ENCODE results near the gene PDPK1.
"Not testable (repeated sequence)": the region's sequence is repeated elsewhere in the genome, so short reads cannot be mapped to it uniquely, and the experiment has no call there.

Gene PDPK1

DNA sequence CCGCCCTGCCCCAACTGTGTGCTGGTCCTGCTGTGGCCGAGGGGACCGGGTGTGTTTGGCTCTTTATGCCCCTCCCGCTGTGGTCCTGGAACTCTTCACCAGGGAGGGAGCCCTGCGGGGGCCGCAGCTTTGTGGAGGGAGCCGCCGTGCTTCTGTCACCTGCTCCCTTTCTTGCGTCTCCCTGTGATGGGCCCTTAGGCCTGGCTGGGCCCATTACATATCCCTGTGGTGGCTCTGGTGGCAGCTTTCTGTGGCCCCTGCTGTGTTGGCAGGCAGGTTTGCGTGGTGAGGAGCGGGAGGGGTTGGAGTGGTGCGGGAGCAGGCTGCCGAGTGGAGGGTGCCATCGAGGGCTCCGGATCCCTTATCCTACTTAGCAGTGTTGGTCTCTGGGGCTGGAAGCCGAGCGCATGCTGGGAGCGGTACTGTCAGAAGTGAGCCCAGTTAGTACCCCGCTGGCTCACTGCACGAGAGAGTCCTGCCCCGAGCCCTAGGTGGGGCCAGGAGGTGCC lies 60.4 kb downstream of the PDPK1 start:
- no peak for TF ChIP-seq GABPA (IDR thresholded peaks at IDR 0.05; ENCODE audit: low read depth)
- TF ChIP-seq SPI1 (IDR thresholded peaks at IDR 0.05; ENCODE audit: borderline replicate concordance, low read depth), result no peak
- TF ChIP-seq, protein P1, sequence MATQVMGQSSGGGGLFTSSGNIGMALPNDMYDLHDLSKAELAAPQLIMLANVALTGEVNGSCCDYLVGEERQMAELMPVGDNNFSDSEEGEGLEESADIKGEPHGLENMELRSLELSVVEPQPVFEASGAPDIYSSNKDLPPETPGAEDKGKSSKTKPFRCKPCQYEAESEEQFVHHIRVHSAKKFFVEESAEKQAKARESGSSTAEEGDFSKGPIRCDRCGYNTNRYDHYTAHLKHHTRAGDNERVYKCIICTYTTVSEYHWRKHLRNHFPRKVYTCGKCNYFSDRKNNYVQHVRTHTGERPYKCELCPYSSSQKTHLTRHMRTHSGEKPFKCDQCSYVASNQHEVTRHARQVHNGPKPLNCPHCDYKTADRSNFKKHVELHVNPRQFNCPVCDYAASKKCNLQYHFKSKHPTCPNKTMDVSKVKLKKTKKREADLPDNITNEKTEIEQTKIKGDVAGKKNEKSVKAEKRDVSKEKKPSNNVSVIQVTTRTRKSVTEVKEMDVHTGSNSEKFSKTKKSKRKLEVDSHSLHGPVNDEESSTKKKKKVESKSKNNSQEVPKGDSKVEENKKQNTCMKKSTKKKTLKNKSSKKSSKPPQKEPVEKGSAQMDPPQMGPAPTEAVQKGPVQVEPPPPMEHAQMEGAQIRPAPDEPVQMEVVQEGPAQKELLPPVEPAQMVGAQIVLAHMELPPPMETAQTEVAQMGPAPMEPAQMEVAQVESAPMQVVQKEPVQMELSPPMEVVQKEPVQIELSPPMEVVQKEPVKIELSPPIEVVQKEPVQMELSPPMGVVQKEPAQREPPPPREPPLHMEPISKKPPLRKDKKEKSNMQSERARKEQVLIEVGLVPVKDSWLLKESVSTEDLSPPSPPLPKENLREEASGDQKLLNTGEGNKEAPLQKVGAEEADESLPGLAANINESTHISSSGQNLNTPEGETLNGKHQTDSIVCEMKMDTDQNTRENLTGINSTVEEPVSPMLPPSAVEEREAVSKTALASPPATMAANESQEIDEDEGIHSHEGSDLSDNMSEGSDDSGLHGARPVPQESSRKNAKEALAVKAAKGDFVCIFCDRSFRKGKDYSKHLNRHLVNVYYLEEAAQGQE (IDR thresholded peaks at IDR 0.05; ENCODE audit: insufficient replicate concordance, low read depth), result no peak
- TF ChIP-seq POLR2AphosphoS5 (IDR thresholded peaks at IDR 0.05; ENCODE audit: low read depth), result no peak
- TF ChIP-seq, protein P2, sequence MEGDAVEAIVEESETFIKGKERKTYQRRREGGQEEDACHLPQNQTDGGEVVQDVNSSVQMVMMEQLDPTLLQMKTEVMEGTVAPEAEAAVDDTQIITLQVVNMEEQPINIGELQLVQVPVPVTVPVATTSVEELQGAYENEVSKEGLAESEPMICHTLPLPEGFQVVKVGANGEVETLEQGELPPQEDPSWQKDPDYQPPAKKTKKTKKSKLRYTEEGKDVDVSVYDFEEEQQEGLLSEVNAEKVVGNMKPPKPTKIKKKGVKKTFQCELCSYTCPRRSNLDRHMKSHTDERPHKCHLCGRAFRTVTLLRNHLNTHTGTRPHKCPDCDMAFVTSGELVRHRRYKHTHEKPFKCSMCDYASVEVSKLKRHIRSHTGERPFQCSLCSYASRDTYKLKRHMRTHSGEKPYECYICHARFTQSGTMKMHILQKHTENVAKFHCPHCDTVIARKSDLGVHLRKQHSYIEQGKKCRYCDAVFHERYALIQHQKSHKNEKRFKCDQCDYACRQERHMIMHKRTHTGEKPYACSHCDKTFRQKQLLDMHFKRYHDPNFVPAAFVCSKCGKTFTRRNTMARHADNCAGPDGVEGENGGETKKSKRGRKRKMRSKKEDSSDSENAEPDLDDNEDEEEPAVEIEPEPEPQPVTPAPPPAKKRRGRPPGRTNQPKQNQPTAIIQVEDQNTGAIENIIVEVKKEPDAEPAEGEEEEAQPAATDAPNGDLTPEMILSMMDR (IDR thresholded peaks at IDR 0.05; ENCODE audit: insufficient read depth, low read length), result no peak
- Histone ChIP-seq H3K27ac (replicated peaks) (no peak overlapping the region), H3K4me3 (replicated peaks; ENCODE audit: insufficient read depth, low read length) (no peak overlapping the region), H3K27me3 (ENCODE audit: insufficient read depth, poor library complexity, severe bottlenecking) (no peaks in the 10 kb centered on the region)
- no peak for DNase-seq (ENCODE audit: low read depth in 1 of 2, low spot score in 1 of 2)

DNA sequence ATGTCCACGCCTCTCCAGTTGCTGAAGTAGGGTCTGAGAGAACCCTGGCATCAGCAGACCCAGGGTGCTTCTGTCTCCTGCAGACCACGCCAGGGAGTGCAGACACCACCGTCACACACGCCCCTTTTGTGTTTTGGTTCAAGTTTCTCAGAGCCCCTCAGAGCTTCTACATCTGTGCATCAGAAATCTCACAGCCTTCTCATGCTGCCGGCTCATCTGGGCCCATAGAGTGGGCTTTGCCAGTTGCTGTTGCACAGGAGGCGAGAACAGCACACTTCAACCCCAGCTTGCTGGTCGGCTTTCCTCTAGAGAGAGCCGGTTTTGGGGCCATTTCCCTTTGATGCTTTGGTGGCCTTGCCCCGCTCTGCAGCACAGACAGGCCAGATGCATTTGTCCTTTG lies 60.9 kb downstream of the PDPK1 start:
- TF ChIP-seq SPI1 (IDR thresholded peaks at IDR 0.05; ENCODE audit: borderline replicate concordance, low read depth), result no peak
- TF ChIP-seq, protein P2 (IDR thresholded peaks at IDR 0.05; ENCODE audit: insufficient read depth, low read length), result no peak
- TF ChIP-seq POLR2AphosphoS5 (IDR thresholded peaks at IDR 0.05; ENCODE audit: low read depth), result no peak
- TF ChIP-seq, protein P1 (IDR thresholded peaks at IDR 0.05; ENCODE audit: insufficient replicate concordance, low read depth), result no peak
- no peak for TF ChIP-seq GABPA (IDR thresholded peaks at IDR 0.05; ENCODE audit: low read depth)
- no peaks in the 10 kb centered on the region for H3K27me3 ChIP-seq (ENCODE audit: insufficient read depth, poor library complexity, severe bottlenecking)
- H3K4me3 ChIP-seq (replicated peaks; ENCODE audit: insufficient read depth, low read length), result no peak overlapping the region
- H3K27ac ChIP-seq (replicated peaks), result no peak overlapping the region
- no peak for DNase-seq (ENCODE audit: low read depth in 1 of 2, low spot score in 1 of 2)

DNA sequence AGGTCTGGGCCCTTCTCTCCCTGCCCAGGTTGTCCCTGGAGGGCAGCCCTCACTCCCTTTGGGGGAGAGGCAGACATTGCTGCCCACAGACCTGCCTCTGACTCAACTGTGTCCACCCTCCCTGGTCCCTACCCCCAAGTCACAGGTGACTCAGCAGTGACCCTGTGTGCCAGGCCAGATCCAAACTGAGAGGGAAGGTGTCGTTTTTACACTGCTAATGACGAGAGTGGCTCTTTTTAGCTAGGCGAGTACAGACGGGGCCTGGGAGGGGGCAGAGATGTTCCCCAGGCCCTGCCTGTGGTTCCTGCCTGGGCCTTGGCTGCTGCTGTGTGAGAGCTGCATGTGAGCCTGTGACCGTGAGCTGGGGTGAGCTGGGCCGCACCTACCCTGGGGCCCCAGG lies 61.3 kb downstream of the PDPK1 start:
- DNase-seq (ENCODE audit: low read depth in 1 of 2, low spot score in 1 of 2); H3K27me3 ChIP-seq (ENCODE audit: insufficient read depth, poor library complexity, severe bottlenecking); H3K27ac ChIP-seq (replicated peaks); H3K4me3 ChIP-seq (replicated peaks; ENCODE audit: insufficient read depth, low read length): not testable (repeated sequence)

DNA sequence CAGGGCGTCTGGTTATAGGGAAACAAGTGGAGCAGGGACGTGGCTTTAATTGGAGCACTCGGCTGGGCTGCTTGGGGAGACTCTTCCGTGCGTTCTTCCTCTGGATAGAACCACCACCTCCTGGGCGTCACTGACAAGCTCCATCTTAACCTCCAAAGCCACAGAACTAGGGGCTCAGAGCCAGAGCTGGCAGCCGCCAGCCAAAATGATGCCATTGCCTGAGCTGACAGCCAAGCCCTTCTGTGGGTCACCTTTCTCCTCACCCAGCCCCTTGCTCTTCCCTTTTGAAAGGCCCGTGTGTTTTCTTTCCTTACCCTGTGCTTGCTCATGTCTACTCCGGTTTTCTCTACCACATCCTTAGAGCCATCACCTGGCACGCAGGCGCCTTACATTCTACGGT lies 62.0 kb downstream of the PDPK1 start:
- not testable (repeated sequence) for DNase-seq (ENCODE audit: low read depth in 1 of 2, low spot score in 1 of 2); H3K27me3 ChIP-seq (ENCODE audit: insufficient read depth, poor library complexity, severe bottlenecking); H3K27ac ChIP-seq (replicated peaks); H3K4me3 ChIP-seq (replicated peaks; ENCODE audit: insufficient read depth, low read length)

DNA sequence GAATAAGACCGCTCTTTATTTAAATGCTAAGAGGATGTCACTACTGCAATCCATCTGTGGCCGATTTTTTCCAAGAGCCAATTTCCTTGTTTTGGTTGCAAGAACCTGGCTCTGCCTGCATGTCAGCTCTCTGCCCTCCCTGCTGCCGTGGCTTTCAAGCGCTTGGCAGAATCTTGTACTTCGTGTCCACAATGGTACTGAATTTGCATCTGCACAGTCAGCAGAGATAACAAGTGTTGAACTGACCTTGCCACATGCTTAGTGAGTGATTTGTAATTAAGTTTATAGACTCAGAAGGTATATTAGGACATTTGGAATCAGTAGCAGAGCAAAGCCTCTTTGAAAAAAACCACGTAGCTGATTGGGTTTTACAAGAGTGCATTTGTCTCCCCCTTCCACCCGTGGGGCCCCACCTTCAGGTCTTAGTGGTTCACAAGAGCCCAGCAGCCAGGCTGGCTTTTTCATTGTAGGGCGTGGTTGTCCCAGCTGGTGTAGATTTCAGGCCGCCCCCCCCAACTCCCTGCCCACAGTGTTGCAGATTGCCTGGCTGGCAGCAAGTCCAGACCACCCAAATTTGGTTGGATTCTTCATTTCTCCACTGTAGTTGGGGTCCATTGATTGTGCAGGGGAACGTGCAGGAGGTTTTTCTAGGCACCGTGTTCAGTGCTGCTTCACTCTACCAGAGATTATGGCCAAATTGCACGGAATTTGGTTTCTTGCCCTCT lies 63.6 kb downstream of the PDPK1 start:
- H3K27me3 ChIP-seq (ENCODE audit: insufficient read depth, poor library complexity, severe bottlenecking); H3K27ac ChIP-seq (replicated peaks); H3K4me3 ChIP-seq (replicated peaks; ENCODE audit: insufficient read depth, low read length); DNase-seq (ENCODE audit: low read depth in 1 of 2, low spot score in 1 of 2): not testable (repeated sequence)

DNA sequence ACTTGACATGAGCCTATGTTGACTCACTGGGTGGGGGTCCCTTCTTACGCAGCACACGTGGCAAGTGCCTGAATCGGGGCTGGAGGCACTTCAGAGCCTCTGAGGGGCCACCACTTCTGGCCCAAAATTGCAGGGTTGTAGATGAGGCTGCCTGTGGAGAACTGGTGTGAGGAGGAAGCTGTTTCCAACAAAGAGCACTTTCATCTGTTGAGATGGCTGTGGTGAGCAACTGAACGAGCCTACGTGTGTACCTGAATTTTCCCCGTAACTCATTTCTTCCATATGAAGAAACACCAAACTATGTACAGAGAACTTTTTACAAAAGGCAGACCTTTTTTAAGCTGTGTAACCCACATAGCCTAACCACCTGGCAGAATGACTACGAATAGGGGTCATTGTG lies 64.4 kb downstream of the PDPK1 start:
- H3K27me3 ChIP-seq (ENCODE audit: insufficient read depth, poor library complexity, severe bottlenecking); DNase-seq (ENCODE audit: low read depth in 1 of 2, low spot score in 1 of 2); H3K4me3 ChIP-seq (replicated peaks; ENCODE audit: insufficient read depth, low read length); H3K27ac ChIP-seq (replicated peaks): not testable (repeated sequence)
